HepG2 (cell line): ENCODE data around the gene DTYMK. TPM values are rescaled to one million over a fixed set of nuclear protein-coding genes. Genes with fewer than 3 reads are reported as not detected.

ENCODE experiments used
- CERS6 ChIP-seq: sonication (generic); formaldehyde crosslinking; IDR thresholded peaks from 2 replicates; pipeline ENCODE4 v1.5.0; 2020; ENCODE audit warnings: missing genetic modification reagents
- E2F5 ChIP-seq: sonication (generic); formaldehyde crosslinking; conservative IDR thresholded peaks from 2 replicates; pipeline ENCODE4 v1.4.0; 2020; ENCODE audit warnings: missing genetic modification reagents
- FOSL2 ChIP-seq: sonication (generic); formaldehyde crosslinking; IDR thresholded peaks from 2 replicates; pipeline ENCODE4 v1.4.0; 2020; ENCODE audit warnings: missing genetic modification reagents
- HDAC2 ChIP-seq: sonication (generic); formaldehyde crosslinking; IDR thresholded peaks from 2 replicates; pipeline ENCODE4 v1.4.0; 2020; ENCODE audit warnings: missing genetic modification reagents
- KDM5B ChIP-seq: sonication (generic); formaldehyde crosslinking; IDR thresholded peaks from 2 replicates; pipeline ENCODE4 v1.4.0; 2020; ENCODE audit warnings: missing genetic modification reagents, mild to moderate bottlenecking, borderline replicate concordance
- MYC ChIP-seq: sonication (generic); formaldehyde crosslinking; IDR thresholded peaks from 2 replicates; pipeline ENCODE4 v1.9.0; 2021; ENCODE audit warnings: missing genetic modification reagents, borderline replicate concordance
- NCOA1 ChIP-seq: sonication (generic); formaldehyde crosslinking; IDR thresholded peaks from 2 replicates; pipeline ENCODE4 v1.9.0; 2021; ENCODE audit warnings: missing genetic modification reagents
- NR2F1 ChIP-seq, 2 experiments: fragments of 450-650 bp in 1 of 2; formaldehyde crosslinking in 1 of 2; IDR thresholded peaks; 2 replicates each; pipeline versions ENCODE4 v1.5.0 to v1.6.1; 2016 to 2020; ENCODE audit warnings: mild to moderate bottlenecking in 1 of 2, missing compliant biosample characterization in 1 of 2, missing genetic modification reagents in 1 of 2, moderate library complexity in 1 of 2
- RBM39 ChIP-seq: fragments of 200-400 bp; formaldehyde crosslinking; IDR thresholded peaks from one replicate; pipeline ENCODE4 v1.6.1; 2018; ENCODE audit warnings: antibody characterized with exemption, mild to moderate bottlenecking, low read depth, low read length; ENCODE audit not compliant: poor library complexity, severe bottlenecking
- SIX1 ChIP-seq: sonication (generic); formaldehyde crosslinking; IDR thresholded peaks from 2 replicates; pipeline ENCODE4 v1.4.0; 2020; ENCODE audit warnings: missing genetic modification reagents, borderline replicate concordance
- WIZ ChIP-seq: sonication (generic); formaldehyde crosslinking; IDR thresholded peaks from 2 replicates; pipeline ENCODE4 v1.5.1; 2020; ENCODE audit warnings: mild to moderate bottlenecking, missing genetic modification reagents
- ZBTB49 ChIP-seq: sonication (generic); formaldehyde crosslinking; IDR thresholded peaks from 2 replicates; pipeline ENCODE4 v1.4.0; 2020; ENCODE audit warnings: missing genetic modification reagents, borderline replicate concordance
- ZGPAT ChIP-seq: IDR thresholded peaks from 2 replicates; pipeline ENCODE4 v1.6.1; 2016; ENCODE audit warnings: mild to moderate bottlenecking
- ZNF143 ChIP-seq: sonication (generic); formaldehyde crosslinking; IDR thresholded peaks from 2 replicates; pipeline ENCODE4 v1.4.0; 2020; ENCODE audit warnings: missing genetic modification reagents
- ZNF24 ChIP-seq: fragments of 450-650 bp; IDR thresholded peaks from 2 replicates; pipeline ENCODE4 v1.6.1; 2017; ENCODE audit warnings: antibody characterized with exemption, mild to moderate bottlenecking
- ZNF256 ChIP-seq: sonication (generic); formaldehyde crosslinking; conservative IDR thresholded peaks from 2 replicates; pipeline ENCODE4 v1.4.0; 2020; ENCODE audit warnings: missing genetic modification reagents
- ZNF326 ChIP-seq: sonication (generic); formaldehyde crosslinking; IDR thresholded peaks from 2 replicates; pipeline ENCODE4 v1.4.0; 2020; ENCODE audit warnings: missing genetic modification reagents, borderline replicate concordance
- ZNF484 ChIP-seq: sonication (generic); formaldehyde crosslinking; IDR thresholded peaks from 2 replicates; pipeline ENCODE4 v1.5.1; 2020; ENCODE audit warnings: mild to moderate bottlenecking, low read depth, missing genetic modification reagents, borderline replicate concordance
- ZNF576 ChIP-seq: sonication (generic); formaldehyde crosslinking; IDR thresholded peaks from 2 replicates; pipeline ENCODE4 v1.4.0; 2020; ENCODE audit warnings: mild to moderate bottlenecking, missing genetic modification reagents
- ZNF614 ChIP-seq: IDR thresholded peaks from 2 replicates; pipeline ENCODE4 v1.6.1; 2018; ENCODE audit warnings: missing biosample characterization, missing genetic modification reagents, inconsistent platforms, borderline replicate concordance
- ZNF724P ChIP-seq: sonication (generic); formaldehyde crosslinking; IDR thresholded peaks from 2 replicates; pipeline ENCODE4 v1.8.0; 2022; ENCODE audit warnings: missing genetic modification reagents, borderline replicate concordance
- ZNF773 ChIP-seq: sonication (generic); formaldehyde crosslinking; IDR thresholded peaks from 2 replicates; pipeline ENCODE4 v1.4.0; 2020; ENCODE audit warnings: missing genetic modification reagents, borderline replicate concordance
- ZNF790 ChIP-seq: sonication (generic); formaldehyde crosslinking; IDR thresholded peaks from 2 replicates; pipeline ENCODE4 v1.8.0; 2022; ENCODE audit warnings: missing genetic modification reagents, mild to moderate bottlenecking, borderline replicate concordance
- polyA plus RNA-seq, 8 experiments: library from polyadenylated mRNA; depleted of rRNA in 3 of 8; stranded (reverse) in 7 of 8; unstranded in 1 of 8; fragments of >200 nt; fragmentation: Illumina TruSeq in 4 of 8; extraction: Trizol in 4 of 8; gene quantifications; 2 replicates each; pipeline versions ENCODE4 v1.2.1 to v1.2.3, GENCODE V29; 2011 to 2016; ENCODE audit warnings: low read depth in 4 of 8, missing spikeins in 1 of 8, mixed read lengths in 1 of 8; ENCODE audit not compliant: insufficient read depth in 1 of 8
- total RNA-seq, 5 experiments: library from RNA; depleted of rRNA; stranded (reverse); fragments of >200 nt; fragmentation: Illumina TruSeq; extraction: Trizol; gene quantifications; 2 replicates each; pipeline ENCODE4 v1.2.3, GENCODE V29; 2016; ENCODE audit warnings: low read depth in 1 of 5

The DTYMK gene
- total and polyA plus RNA-seq, 2 of the 13 experiments (the other 11 are each of a cell fraction or from before 2014, with no cell fraction given), result 57.5 to 134 TPM

- TF ChIP-seq ZNF576 (CRISPR knock-in tag), result no peak
- TF ChIP-seq ZNF24, result no peak
- 0 out of 4 replicates have a peak, but pooled peaks of 1 of the 2 experiments have one; percentile 11 for TF ChIP-seq NR2F1 (CRISPR knock-in tag; IDR thresholded peaks at IDR 0.05)
- 0 out of 2 replicates have a peak, but pooled peaks have one; percentile 21 for TF ChIP-seq HDAC2
- TF ChIP-seq MYC (CRISPR knock-in tag), result peak; percentile 78; the same call in 1 of the 2 replicates
- peak; percentile 64; the same call in 1 of the 2 replicates for TF ChIP-seq E2F5
- TF ChIP-seq WIZ (CRISPR knock-in tag), result no peak
- TF ChIP-seq FOSL2, result peak; percentile 8
- no peak for TF ChIP-seq CERS6 (CRISPR knock-in tag)
- TF ChIP-seq ZNF484 (CRISPR knock-in tag), result no peak
- TF ChIP-seq ZNF790 (CRISPR knock-in tag), result no peak
- TF ChIP-seq ZNF256, result no peak
- no peak for TF ChIP-seq ZNF724P (CRISPR knock-in tag)
- TF ChIP-seq ZNF143 (CRISPR knock-in tag), result no peak
- TF ChIP-seq ZGPAT (CRISPR knock-in tag), result peak; percentile 66
- TF ChIP-seq SIX1 (CRISPR knock-in tag), result peak; percentile 20; the same call in 1 of the 2 replicates
- TF ChIP-seq ZNF326 (CRISPR knock-in tag), result no peak
- TF ChIP-seq RBM39, result no peak
- TF ChIP-seq ZBTB49, result 0 out of 2 replicates have a peak, but pooled peaks have one; percentile 20
- TF ChIP-seq NCOA1 (CRISPR knock-in tag), result no peak
- no peak; the same call in 1 of the 2 replicates for TF ChIP-seq KDM5B
- no peak for TF ChIP-seq ZNF773 (CRISPR knock-in tag)
- 0 out of 2 replicates have a peak, but pooled peaks have one; percentile 40 for TF ChIP-seq ZNF614 (CRISPR knock-in tag)
Measured at GRCh38 chr2:241702155-241703031, 15.8 kb upstream of the DTYMK start (continued).
